Activated naive CD4-positive, alpha-beta T cell (primary cell): ENCODE data around the gene CRIM1.

Source experiments
- DNase-seq, 4 experiments: peaks; one replicate each; lab custom pipeline; 2025; lab: John Stamatoyannopoulos, UW

Gene CRIM1

GRCh38 chr2:36520431-36520830 is 164.9 kb downstream of the CRIM1 start:
- DNase-seq: no peak

GRCh38 chr2:36523153-36523552 is 167.6 kb downstream of the CRIM1 start:
- no peak for DNase-seq

- DNase-seq: no peak
These were observed 169.7 kb downstream of the CRIM1 start for GRCh38 chr2:36525245-36525644.

- DNase-seq: no peak
These were observed 170.6 kb downstream of the CRIM1 start for GRCh38 chr2:36526226-36526625.

GRCh38 chr2:36528274-36528673 is 172.7 kb downstream of the CRIM1 start:
- no peak for DNase-seq

DNA sequence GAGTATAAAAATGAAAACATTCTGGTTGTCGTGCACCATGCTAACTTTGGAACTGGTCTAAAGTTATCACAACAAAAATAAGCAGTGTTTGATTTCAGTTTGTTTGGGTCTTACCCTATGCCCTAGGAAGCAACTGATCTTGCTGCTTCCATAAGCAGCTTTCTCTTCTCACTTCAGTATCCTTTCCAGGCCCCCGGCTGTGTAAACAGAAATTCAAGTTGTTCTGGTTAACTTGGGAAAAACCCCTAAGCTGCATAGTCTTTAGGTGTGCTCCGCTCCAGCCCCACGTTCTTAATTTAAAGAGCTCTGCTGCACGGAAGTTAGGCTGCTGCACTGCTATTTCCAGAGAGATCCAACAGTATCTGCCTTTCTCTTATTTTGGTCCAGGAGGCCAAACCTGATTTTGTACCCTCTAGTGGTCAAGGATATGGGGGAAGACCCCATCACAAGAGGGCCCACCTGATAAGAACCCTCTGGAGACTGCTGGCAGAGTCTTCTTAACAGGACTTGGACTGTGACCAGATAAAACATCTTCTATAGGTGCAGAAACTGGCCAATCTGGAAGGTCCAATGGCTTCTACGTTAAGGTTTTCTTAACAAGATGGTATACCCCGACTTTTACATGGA is 173.3 kb downstream of the CRIM1 start:
- DNase-seq: no peak

DNA sequence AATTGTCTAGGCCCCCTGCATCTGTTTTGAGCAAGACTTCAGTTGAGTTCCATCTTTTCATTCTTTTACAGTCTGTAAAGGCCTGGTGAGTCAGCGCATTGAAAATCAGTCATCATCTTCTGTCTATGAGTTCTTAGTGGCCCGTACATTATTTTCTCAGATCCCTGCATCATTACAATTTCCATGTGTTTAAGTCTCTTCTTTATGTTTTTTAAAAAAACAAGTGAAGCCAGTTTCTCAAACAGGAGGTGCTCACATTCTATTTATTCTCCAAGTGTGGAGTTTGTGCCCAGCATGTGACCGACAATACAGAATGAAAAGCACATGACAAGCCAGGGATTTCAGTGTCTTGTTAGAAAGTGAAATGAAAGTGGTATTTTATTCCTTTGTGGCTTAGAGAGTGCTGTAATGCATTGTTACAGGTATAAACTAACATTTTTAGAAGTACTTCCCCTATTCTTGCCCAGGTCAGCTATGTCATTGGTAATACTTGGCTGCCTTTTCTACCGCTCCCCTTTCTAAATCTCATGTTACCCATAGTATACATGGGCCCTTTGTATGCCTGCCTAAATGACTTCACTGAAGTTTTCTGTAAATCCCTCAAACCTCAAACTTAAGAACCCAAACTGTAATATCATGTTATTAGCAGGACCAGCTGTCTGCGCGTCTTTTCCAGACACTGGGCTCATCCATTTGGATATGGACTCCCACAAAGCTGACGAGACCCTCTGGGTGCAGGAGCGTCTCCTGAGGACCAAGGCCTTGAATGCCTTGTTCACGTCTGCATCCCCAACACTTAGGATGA is 174.8 kb downstream of the CRIM1 start:
- DNase-seq: no peak

DNA sequence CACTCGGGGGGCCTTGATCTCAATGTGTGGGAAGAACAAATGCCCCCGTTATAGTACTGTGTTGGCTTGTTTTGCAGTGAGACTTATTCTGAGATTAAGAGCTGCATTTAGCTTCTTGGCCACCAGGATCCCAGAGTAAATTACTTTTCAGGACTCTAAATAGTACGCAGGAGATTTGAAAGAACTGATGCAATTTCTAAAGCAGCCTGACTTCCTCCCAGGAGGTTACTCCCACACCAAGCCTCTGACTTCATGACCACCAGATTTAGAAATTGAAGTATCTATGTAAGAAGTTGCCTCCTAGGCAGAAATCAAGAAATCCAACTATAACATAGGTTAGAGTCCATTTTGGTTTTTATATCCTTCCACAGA is 175.4 kb downstream of the CRIM1 start:
- DNase-seq: no peak

GRCh38 chr2:36534275-36534799 is 178.8 kb downstream of the CRIM1 start:
- DNase-seq: no peak

- DNase-seq: no peak
These were observed 179.5 kb downstream of the CRIM1 start for GRCh38 chr2:36535099-36535498.

- no peak for DNase-seq
These were observed 181.2 kb downstream of the CRIM1 start for GRCh38 chr2:36536776-36537175.

DNA sequence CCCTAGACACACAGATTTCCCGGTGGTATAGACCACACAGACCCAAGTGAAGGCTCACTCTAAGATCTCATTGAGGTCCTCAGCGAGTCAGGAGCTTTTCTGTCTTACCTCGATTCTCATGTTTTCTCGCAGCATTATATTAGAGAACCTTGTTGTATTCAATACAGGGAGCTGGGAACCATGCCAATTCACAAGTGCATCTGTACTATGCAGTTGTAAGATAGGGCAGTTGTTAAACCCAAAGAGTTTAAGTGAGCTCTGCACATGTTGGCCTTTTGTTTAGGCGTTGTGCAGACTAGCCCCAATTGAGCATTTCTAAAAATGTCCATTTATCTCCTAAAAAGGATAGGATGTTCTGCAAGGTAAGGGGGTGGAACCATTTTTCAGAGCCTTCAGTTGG is 182.8 kb downstream of the CRIM1 start:
- no peak for DNase-seq

- no peak for DNase-seq
These were observed 184.1 kb downstream of the CRIM1 start for GRCh38 chr2:36539631-36540030.

- no peak for DNase-seq
These were observed 185.6 kb downstream of the CRIM1 start for GRCh38 chr2:36540986-36541754.

DNA sequence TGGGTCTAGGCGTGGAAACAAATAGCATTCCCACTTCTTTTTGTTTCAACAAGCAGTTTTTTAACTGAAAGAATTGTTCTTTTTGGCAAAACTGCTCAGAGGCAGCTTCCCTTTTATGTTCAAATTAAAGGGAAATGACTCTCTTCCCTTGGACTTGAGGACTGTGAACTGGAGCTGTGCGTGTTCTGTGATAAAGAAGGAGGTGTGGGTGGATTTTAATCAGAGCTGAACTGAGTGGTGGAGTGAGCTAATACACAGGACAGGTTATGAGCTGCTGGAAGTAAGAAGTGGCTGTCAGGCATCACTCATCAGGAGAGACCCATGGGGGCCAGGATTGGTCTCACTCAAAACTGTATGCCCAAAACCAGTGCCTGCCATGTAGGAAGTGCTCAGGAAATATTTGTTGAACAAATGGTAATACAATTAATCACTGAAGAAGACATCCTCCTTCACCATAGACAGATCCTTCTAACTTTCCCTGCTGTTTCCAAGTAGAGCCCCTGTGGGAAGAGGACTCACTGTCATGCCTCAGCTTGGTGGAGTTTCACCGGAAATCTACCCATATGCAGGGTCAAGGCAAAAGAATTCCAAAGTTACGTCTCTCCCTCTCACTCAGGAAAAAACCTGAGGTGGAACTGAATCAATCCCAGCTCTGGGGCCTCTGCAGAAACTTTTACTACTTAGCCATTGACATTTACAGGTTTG is 186.5 kb downstream of the CRIM1 start:
- no peak for DNase-seq

- no peak for DNase-seq
These were observed 189.2 kb downstream of the CRIM1 start for GRCh38 chr2:36544638-36545338.

GRCh38 chr2:36545871-36546416 is 190.4 kb downstream of the CRIM1 start:
- no peak for DNase-seq

- no peak for DNase-seq
These were observed 192.3 kb downstream of the CRIM1 start for GRCh38 chr2:36547906-36548305.

DNA sequence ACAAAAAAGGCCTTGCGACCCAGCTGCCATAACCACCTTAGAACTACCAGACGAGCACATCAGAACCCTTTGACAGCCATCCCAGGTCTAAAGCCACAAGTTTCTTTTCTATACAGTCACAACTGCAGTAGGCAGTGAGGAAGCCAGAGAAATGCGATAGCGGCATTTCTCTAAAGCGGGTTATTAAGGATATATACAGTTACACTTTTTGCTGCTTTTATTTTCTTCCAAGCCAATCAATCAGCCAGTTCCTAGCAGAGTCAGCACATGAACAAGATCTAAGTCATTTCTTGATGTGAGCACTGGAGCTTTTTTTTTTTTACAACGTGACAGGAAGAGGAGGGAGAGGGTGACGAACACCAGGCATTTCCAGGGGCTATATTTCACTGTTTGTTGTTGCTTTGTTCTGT is 193.6 kb downstream of the CRIM1 start:
- no peak for DNase-seq

GRCh38 chr2:36550006-36550405 is 194.4 kb downstream of the CRIM1 start:
- no peak for DNase-seq

DNA sequence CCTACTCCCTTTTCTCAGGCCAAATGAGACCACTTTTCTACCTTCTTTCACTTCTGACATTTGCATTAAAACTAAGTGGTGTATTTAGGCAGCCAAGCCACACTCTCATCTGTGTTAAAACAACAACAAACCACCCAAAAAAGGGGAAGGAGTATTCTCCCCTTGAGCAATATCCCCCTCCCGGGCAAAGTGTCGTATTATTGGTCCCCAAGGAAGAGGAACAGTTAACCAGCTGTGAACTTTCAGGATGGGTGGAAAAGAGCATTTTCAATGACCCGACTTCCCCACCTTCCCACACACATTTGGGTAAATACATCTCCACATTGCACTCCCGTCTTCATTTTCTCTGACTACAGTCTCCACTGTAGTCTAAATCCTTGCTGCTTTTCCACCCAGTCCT is 198.1 kb downstream of the CRIM1 start:
- DNase-seq: no peak
